ENCODE results near the gene MRPS27.

- TF ChIP-seq POLR2A (IDR thresholded peaks at IDR 0.05; ENCODE audit: low read depth, low read length): no peak
- no peak for TF ChIP-seq POLR2AphosphoS5 (IDR thresholded peaks at IDR 0.05; ENCODE audit: low read depth, low read length)
These were observed 38.6 kb downstream of the MRPS27 start for GRCh38 chr5:72281430-72281763.

Measured in GM12891 (cell line).